ENCODE results near the gene ANKDD1B.
A peak's percentile ranks its signal among the peaks of the same experiment; 100 is the strongest.

The ANKDD1B gene

GRCh38 chr5:75668445-75668844, 57.2 kb downstream of the ANKDD1B start:
- H3K4me3 ChIP-seq (ENCODE audit: low read depth, low read length), result no peak overlapping the region
- DNase-seq (ENCODE audit: low read depth), result peak; percentile 4
- TF ChIP-seq MAX (IDR thresholded peaks at IDR 0.05; ENCODE audit: low read depth, low read length) (no peak), MYC (IDR thresholded peaks at IDR 0.05; ENCODE audit: low read depth, low read length) (no peak), POLR2A (IDR thresholded peaks at IDR 0.05; ENCODE audit: extremely low read depth, insufficient read length) (no peak), CTCF (IDR thresholded peaks at IDR 0.05; ENCODE audit: low read depth, low read length) (no peak)

GRCh38 chr5:75668977-75669689, 57.9 kb downstream of the ANKDD1B start:
- peak; percentile 81 for DNase-seq (ENCODE audit: low read depth)
- H3K4me3 ChIP-seq (ENCODE audit: low read depth, low read length), result peak overlapping the region; percentile 59
- TF ChIP-seq CTCF (IDR thresholded peaks at IDR 0.05; ENCODE audit: low read depth, low read length) (no peak), MYC (IDR thresholded peaks at IDR 0.05; ENCODE audit: low read depth, low read length) (peak; percentile 33; the same call in 1 of the 2 replicates), MAX (IDR thresholded peaks at IDR 0.05; ENCODE audit: low read depth, low read length) (peak; percentile 38), POLR2A (IDR thresholded peaks at IDR 0.05; ENCODE audit: extremely low read depth, insufficient read length) (peak; percentile 14)

GRCh38 chr5:75670577-75670976, 59.3 kb downstream of the ANKDD1B start:
- H3K4me3 ChIP-seq (ENCODE audit: low read depth, low read length), result no peak overlapping the region
- DNase-seq (ENCODE audit: low read depth), result peak; percentile 16
- TF ChIP-seq MYC (IDR thresholded peaks at IDR 0.05; ENCODE audit: low read depth, low read length) (no peak), POLR2A (IDR thresholded peaks at IDR 0.05; ENCODE audit: extremely low read depth, insufficient read length) (no peak), CTCF (IDR thresholded peaks at IDR 0.05; ENCODE audit: low read depth, low read length) (no peak), MAX (IDR thresholded peaks at IDR 0.05; ENCODE audit: low read depth, low read length) (no peak)

GRCh38 chr5:75671506-75671905, 60.3 kb downstream of the ANKDD1B start:
- DNase-seq (ENCODE audit: low read depth), result no peak
- TF ChIP-seq MYC (IDR thresholded peaks at IDR 0.05; ENCODE audit: low read depth, low read length), result no peak
- TF ChIP-seq POLR2A (IDR thresholded peaks at IDR 0.05; ENCODE audit: extremely low read depth, insufficient read length), result no peak
- TF ChIP-seq MAX (IDR thresholded peaks at IDR 0.05; ENCODE audit: low read depth, low read length), result no peak
- TF ChIP-seq CTCF (IDR thresholded peaks at IDR 0.05; ENCODE audit: low read depth, low read length), result no peak
- H3K4me3 ChIP-seq (ENCODE audit: low read depth, low read length), result no peak overlapping the region

- no peak overlapping the region for H3K4me3 ChIP-seq (ENCODE audit: low read depth, low read length)
- TF ChIP-seq MAX (IDR thresholded peaks at IDR 0.05; ENCODE audit: low read depth, low read length) (no peak), CTCF (IDR thresholded peaks at IDR 0.05; ENCODE audit: low read depth, low read length) (no peak), MYC (IDR thresholded peaks at IDR 0.05; ENCODE audit: low read depth, low read length) (no peak), POLR2A (IDR thresholded peaks at IDR 0.05; ENCODE audit: extremely low read depth, insufficient read length) (no peak)
- no peak for DNase-seq (ENCODE audit: low read depth)
Measured at GRCh38 chr5:75672616-75673015, 61.4 kb downstream of the ANKDD1B start.

Data from NB4 (cell line).